ENCODE data around the gene TRAF4. TPM values are rescaled to one million over a fixed set of nuclear protein-coding genes. Genes with fewer than 3 reads are reported as not detected.
A peak's percentile ranks its signal among the peaks of the same experiment; 100 is the strongest.

Gene TRAF4
- total and polyA plus RNA-seq, 9 of the 15 experiments (the other 6 are each of a cell fraction or from before 2014, with no cell fraction given), result 2.4 to 147 (median 72.4) TPM

DNA sequence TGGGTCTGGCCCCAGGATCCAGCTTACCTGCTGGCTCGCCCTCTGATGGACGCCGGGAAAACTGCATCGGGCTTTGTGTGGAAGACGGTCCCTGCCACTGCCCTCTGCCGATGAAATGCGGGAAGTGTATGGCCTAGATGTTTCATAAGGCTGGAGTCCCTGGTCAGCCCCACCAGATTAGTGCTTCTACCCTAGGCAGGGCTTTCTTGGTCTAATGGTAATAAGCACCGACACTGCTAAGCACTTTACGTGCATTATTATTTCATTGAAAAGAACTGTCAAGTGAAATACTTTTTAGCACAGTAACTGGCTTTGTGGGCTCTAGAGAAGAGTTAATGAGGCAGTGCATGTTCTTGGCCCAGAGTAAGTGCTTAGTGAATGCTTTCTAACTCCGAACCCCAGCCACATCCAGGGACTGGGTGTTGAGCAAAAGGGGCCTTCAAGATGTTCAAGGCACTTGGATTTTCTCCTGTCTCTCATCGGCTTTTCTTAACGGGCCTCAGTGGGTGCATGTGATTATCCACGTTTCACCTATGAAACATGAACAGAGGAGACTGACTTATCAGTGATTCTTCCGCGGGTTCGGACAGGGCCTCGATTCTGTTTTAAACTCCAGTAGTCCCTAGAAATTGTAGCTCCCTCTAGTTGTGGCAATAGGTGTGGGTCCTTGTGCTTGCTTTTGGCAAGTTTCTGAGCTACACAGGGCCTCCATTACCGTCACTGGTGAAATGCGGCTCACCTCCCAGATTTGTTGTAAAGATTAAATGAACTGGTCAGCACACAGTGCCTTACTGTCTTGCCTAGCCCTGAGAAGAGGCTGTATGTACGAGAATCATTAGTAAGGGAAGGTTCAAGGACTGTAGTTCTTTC lies 6.6 kb downstream of the TRAF4 start (continued):
- TF ChIP-seq, protein P1, sequence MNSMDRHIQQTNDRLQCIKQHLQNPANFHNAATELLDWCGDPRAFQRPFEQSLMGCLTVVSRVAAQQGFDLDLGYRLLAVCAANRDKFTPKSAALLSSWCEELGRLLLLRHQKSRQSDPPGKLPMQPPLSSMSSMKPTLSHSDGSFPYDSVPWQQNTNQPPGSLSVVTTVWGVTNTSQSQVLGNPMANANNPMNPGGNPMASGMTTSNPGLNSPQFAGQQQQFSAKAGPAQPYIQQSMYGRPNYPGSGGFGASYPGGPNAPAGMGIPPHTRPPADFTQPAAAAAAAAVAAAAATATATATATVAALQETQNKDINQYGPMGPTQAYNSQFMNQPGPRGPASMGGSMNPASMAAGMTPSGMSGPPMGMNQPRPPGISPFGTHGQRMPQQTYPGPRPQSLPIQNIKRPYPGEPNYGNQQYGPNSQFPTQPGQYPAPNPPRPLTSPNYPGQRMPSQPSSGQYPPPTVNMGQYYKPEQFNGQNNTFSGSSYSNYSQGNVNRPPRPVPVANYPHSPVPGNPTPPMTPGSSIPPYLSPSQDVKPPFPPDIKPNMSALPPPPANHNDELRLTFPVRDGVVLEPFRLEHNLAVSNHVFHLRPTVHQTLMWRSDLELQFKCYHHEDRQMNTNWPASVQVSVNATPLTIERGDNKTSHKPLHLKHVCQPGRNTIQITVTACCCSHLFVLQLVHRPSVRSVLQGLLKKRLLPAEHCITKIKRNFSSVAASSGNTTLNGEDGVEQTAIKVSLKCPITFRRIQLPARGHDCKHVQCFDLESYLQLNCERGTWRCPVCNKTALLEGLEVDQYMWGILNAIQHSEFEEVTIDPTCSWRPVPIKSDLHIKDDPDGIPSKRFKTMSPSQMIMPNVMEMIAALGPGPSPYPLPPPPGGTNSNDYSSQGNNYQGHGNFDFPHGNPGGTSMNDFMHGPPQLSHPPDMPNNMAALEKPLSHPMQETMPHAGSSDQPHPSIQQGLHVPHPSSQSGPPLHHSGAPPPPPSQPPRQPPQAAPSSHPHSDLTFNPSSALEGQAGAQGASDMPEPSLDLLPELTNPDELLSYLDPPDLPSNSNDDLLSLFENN (IDR thresholded peaks at IDR 0.05; ENCODE audit: low read depth in 2 of 2, low read length in 2 of 2), result 0 out of 4 replicates have a peak, but pooled peaks of 1 of the 2 experiments have one; percentile 42
- TF ChIP-seq HDAC3 (IDR thresholded peaks at IDR 0.05; ENCODE audit: borderline replicate concordance, partially characterized antibody) (no peak), FOXM1 (IDR thresholded peaks at IDR 0.05; ENCODE audit: low read depth) (no peak), FOXM1 (CRISPR knock-in tag; IDR thresholded peaks at IDR 0.05; ENCODE audit: low read depth) (no peak), NFE2 (IDR thresholded peaks at IDR 0.05; ENCODE audit: low read depth) (no peak), PML (IDR thresholded peaks at IDR 0.05; ENCODE audit: low read length) (peak; percentile 22), NR4A1 (CRISPR knock-in tag; IDR thresholded peaks at IDR 0.05) (no peak), NR4A1 (tag; IDR thresholded peaks at IDR 0.05) (no peak), TARDBP (IDR thresholded peaks at IDR 0.05) (peak; percentile 55; the same call in 1 of the 2 replicates), ADNP (tag; IDR thresholded peaks at IDR 0.05) (no peak), ESRRA (IDR thresholded peaks at IDR 0.05; ENCODE audit: borderline replicate concordance, low read depth) (peak; percentile 39; the same call in 1 of the 2 replicates), ZNF174 (CRISPR knock-in tag; IDR thresholded peaks at IDR 0.05) (no peak), MAFF (IDR thresholded peaks at IDR 0.05; ENCODE audit: low read length) (no peak), TBP (optimal IDR thresholded peaks at IDR 0.05; ENCODE audit: low read depth, low read length) (peak; percentile 15), CBX2 (IDR thresholded peaks at IDR 0.05; ENCODE audit: insufficient read depth, low read length, poor library complexity, severe bottlenecking) (no peak), ZNF282 (CRISPR knock-in tag; IDR thresholded peaks at IDR 0.05) (no peak), CHCHD3 (CRISPR knock-in tag; IDR thresholded peaks at IDR 0.05) (no peak), MTA3 (IDR thresholded peaks at IDR 0.05; ENCODE audit: borderline replicate concordance) (peak; percentile 81), RBFOX2 (IDR thresholded peaks at IDR 0.05; ENCODE audit: low read depth, low read length) (no peak; the same call in 1 of the 2 replicates), POLR2AphosphoS5 (IDR thresholded peaks at IDR 0.05; ENCODE audit: control insufficient read depth, insufficient read depth, low read depth, low read length) (peak; percentile 64), GTF2E2 (tag; IDR thresholded peaks at IDR 0.05) (no peak), PCBP1 (IDR thresholded peaks at IDR 0.05; ENCODE audit: low read depth, low read length, poor library complexity, severe bottlenecking) (no peak), ZNF165 (CRISPR knock-in tag; IDR thresholded peaks at IDR 0.05; ENCODE audit: borderline replicate concordance) (no peak), ZBTB8A (IDR thresholded peaks at IDR 0.05; ENCODE audit: partially characterized antibody) (no peak), SMARCB1 (IDR thresholded peaks at IDR 0.05; ENCODE audit: insufficient read length, low read depth) (no peak)

All from K562 (cell line).